Globus pallidus (tissue), 1 donor: ENCODE measurements around the gene TMEFF2.
A peak's percentile ranks its signal among the peaks of the same experiment; 100 is the strongest.
"Not testable (repeated sequence)": the region's sequence is repeated elsewhere in the genome, so short reads cannot be mapped to it uniquely, and the experiment has no call there.

Source experiments
- DNase-seq: peaks from one replicate; pipeline ENCODE4 v3.0.0-alpha.2; 2015; ENCODE audit warnings: low spot score

Gene TMEFF2

GRCh38 chr2:191933307-191934105 is 261.2 kb downstream of the TMEFF2 start:
- no peak for DNase-seq

DNA sequence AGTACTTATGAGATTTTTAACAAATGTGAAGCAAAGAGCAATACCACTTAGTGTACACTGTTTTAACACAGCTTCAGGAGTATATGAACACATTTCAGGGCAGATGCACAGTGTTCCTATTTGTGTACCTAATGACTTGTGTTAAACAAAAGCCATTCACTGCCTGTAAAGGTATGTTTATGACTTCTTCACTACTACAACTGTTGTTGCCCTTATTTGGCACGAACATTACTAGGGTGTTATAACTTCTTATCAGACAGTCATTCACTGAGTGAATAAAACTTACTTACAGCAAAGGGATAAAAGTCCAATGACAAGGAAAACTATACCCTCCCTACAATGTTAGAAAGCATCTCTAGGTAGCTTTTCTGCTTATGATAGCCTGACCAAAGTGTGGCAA is 262.4 kb downstream of the TMEFF2 start:
- no peak for DNase-seq

DNA sequence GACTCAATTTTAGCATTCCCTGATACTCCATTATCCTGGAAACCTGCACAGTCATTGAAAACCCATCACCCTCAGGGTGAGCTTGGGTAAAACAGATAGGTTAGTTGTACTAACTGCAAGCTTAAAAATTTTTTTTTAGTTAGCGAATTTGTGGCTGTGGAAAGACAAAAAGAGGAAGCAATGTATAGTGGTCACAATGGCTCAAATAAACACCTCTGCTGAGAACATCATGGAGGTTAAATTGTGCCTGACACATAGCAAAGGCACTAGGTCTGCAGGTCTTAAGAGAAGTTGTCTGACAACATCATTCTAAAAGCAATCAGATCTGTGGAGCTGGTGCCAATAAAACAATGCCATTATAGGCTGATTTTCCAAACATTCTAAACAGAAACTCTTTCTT is 263.4 kb downstream of the TMEFF2 start:
- no peak for DNase-seq

GRCh38 chr2:191930205-191930604 is 264.5 kb downstream of the TMEFF2 start:
- no peak for DNase-seq

- DNase-seq = no peak
These were observed 265.4 kb downstream of the TMEFF2 start for GRCh38 chr2:191929288-191929687.

GRCh38 chr2:191927991-191928390 is 266.7 kb downstream of the TMEFF2 start:
- DNase-seq = no peak

DNA sequence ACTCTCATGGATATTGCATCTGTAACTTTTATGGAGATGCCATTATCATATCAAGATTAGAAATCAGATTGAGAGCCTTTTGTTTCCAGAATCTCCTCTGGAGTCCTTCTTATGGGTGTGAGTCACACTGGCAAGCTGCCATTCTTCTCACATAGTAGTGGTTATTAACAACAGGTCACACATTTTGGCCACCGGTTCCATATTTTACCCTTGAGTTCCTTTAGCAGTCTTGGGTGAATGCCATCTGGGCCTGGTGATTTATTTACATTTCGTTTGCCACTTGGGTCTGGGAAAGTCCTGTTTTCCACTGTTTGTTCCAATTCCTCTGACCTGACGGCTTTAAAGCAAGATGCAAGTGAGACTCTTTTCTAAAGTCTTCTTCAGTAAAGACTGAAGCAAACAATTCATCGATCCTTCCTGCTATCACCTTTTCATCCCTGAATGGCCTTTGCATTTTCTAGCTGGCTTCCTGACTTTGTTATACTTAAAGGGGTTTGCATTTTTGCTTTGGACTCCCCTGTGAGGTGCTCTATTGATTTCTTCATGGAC is 267.3 kb downstream of the TMEFF2 start:
- no peak for DNase-seq

DNA sequence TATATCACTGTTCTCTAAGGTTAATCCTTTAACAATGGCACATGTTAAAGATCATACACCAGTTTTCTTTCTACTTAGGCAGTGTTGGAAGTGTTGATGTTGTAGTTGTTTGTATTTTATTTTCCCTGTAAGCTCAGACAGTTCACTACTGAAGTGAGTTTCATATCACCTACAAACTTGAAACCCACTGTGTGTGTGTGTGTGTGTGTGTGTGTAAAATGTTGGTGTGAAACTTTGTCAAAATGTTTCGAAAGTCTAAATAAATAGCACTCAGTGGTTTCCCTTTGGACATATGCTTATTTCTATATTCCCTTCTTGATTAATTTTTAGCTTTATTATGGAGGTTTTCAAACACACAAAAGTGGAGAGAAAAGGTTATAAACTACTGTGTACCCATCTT is 268.1 kb downstream of the TMEFF2 start:
- DNase-seq = no peak

DNA sequence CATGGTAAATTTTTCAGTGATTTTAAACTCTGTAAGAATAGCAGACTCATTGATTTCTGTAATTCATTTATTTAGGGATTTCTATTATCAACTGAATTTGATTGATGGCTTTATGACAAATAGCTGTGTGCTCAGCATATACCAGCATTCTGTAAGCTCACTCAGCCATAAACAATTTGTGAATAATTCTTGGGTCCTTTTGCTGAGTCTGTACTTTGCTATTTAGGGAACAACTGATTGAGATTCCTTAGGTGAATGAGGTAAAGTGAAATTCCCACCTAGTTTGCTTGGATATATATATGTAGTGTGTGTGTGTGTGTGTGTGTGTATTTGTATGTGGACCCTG is 271.1 kb downstream of the TMEFF2 start:
- no peak for DNase-seq

DNA sequence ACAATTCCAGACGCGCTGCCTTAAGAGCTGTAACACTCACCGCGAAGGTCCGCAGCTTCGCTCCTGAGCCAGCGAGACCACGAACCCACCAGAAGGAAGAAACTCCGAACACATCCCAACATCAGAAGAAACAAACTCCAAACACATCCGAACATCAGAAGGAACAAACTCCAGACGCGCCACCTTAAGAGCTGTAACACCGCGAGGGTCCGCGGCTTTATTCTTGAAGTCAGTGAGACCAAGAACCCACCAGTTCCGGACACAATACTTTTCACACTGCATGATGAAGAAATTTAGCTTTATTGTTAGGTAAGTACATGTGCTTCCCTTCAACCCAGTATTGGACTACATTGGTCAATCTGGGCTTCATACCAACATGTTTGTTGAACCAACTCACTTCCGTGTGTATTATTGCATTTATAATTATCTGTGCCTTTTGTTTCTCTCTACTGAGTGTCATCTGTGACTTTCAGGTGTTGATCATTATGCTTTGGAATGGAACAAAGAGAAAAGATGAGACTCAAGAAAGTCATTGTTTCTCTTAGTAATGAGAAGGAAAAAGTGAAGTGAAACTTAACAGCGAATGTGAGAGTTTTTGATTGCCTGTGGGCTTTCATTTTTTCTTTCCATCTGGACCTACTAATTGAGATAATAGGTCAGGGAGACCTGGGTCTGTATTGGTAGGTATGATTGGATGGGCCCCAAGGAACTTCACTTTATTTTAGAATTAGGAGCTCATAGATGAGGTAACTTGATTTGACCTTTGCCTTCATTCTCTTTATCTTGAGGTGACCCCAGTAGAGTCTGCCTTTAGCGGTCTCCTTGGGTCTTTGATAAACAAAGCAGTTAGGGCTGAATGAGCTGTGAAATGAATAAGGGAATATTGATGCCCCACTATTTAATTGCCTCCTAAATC is 271.7 kb downstream of the TMEFF2 start:
- no peak for DNase-seq

DNA sequence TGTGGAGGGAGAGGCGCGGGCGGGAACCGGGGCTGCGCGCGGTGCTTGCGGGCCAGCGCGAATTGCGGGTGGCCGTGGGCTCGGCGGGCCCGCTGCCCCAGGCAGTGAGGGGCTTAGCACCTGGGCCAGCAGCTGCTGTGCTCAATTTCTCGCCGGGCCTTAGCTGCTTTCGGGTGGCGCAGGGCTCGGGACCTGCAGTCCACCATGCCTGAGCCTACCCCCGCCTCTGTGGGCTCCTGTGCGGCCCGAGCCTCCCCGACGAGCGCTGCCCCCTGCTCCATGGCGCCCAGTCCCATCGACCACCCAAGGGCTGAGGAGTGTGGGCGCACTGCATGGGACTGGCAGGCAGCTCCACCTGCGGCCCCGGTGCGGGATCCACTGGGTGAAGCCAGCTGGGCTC is 273.1 kb downstream of the TMEFF2 start:
- DNase-seq = not testable (repeated sequence)

DNA sequence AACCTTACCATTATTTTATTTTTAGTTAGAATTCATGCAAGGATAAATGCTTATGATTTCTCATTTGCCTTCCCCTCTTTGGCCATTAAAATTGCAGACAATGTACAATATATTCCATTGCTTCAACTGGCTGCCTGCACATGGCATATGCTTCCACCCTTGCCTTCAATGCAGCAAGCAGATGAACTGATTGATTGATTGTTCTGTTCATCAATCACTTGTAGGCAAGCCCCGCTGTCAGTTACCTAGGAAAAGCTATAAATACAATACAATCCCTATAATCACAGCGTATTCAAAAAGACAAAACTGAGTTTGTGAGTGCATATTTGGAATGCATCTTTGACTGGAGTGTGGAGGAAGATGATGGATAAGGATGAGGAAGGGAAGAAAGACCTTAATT is 274.2 kb downstream of the TMEFF2 start:
- DNase-seq = no peak

DNA sequence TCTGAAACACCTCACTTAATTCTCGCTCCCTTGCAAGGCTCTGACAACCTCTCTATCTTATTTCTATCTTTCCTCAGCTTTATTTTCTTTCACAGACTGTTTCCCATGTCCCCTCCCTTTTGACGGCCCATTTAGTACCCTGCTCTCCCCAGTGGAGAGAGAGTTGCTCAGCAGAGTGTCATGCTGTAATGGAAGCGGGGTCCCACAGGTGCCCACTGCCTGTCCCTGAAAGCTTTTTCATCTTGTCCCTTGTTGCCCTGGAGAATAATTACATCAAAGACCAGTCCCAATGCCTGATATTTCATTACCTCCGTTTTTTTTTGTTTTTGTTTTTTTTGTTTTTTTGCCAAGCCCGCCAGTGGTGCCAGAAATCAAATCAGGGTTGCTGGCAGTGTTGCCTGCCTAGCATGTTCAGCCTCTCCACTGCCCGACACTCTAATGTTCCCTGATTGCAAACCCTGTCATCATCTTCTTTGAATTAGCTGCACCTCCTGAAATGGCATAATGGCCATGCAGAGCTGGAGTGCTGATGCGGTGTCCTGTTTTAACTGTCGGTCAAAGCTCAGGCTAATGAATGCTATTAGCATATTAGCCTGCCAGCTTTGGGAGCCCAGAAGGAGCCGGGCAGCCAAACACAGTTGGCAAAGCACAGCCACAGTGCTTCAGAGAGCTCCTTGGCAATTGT is 276.6 kb downstream of the TMEFF2 start:
- DNase-seq = peak; percentile 7

DNA sequence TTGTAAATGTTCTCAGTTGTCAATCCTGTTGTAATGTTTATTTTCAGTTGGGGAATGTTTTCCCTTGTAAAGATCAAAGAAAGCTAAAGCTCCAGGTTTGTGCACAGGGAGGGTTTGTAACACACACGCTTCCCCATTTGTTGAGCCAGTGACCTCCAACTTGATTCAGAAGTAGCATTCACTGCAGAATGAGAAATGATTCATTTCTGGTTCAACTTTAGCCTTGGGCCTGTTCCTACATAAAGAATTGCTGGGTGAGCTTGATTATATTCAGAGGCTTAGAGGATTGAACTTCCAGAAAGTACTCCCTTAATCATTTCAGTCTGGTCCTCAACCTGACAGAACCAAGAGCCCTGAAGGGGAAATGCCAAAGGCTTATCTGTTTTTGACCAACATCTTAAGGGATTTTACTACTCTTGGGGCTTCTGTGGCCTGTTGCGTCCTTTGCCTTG is 277.3 kb downstream of the TMEFF2 start:
- DNase-seq = no peak

DNA sequence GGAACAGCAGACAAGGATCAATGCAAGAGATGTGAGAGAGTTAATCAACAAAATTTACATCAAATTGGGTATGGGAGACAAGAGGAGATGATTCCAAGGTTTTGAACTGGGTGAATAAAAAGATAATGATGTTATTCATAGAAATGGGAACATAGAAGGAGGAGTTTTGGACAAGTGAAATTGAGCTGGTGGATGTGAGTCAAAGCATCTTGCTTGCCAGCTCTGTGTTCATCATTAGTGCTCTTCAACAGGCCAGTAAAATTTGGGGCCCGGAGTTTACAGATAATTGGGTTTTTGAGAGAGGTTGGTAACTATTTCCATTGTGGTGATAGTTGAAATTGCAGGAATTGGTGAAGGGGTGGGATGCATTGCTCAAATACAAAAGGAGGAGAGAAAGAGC is 277.9 kb downstream of the TMEFF2 start:
- no peak for DNase-seq

GRCh38 chr2:191915750-191916149 is 279.0 kb downstream of the TMEFF2 start:
- DNase-seq = no peak

DNA sequence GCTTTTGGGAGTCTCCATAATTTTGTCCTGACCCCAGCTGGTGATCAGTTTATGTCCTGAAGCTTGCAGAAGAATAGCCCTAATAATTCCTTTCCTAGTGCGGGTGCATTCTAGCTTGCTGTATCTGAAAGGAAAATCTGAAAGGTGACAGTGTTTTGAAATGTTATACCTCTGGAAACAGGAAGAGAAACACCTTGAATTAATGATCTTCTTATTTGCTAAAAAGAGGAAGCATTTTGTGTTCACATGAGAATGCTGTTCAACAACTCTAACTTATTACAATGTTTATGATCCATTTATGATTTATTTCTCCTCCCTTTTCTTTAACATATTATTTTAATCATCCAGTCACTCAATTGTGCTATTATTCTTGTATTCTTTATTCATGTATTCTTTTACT is 280.9 kb downstream of the TMEFF2 start:
- DNase-seq = no peak

DNA sequence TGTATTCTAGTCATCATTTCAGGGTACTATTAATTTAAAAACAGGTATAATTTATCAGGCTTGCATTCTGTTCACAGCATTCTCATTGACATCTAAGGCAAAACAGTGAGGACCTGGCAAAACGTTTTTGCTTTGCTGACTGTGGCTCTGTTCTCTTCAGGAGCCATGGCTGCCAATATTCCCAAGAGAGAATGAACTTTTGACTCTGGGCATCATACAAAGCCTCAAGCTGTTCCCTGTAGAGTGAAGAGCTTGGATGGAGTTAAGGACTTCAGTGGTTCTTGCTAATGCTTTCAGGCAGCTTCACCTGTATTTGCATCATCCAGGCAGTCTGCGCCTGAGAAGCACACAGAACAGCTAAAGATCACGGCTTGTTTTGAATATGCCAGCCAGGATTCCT is 282.0 kb downstream of the TMEFF2 start:
- no peak for DNase-seq

DNA sequence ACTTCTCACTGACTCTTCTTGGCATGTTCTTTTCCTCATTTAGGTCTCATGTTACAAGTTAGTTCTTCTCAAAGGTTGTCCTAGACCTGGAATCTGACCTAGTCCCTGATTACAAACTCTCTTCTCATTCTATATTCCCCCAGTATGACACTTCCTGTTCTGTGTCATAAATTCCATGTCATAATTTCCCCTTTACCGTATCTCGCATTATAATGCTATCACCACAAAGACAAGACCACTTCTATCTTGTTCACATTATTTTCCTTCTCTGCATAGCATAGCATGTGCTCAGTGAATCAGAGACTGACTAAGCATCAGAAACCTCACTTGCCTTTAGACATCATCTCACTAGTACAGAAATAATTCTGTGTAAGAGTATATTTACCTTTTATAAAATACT is 284.2 kb downstream of the TMEFF2 start:
- no peak for DNase-seq

DNA sequence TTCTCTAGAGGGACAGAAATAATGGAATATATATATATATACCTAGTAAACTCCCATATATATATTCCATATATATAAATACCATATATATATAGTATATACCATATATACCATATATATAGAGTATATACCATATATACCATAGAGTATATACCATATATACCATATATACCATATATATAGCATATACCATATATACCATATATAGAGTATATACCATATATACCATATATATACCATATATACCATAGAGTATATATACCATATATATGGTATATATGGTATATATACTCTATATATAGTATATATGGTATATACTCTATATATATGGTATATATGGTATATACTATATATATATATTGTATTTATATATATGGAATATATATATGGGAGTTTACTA is 285.9 kb downstream of the TMEFF2 start:
- no peak for DNase-seq

DNA sequence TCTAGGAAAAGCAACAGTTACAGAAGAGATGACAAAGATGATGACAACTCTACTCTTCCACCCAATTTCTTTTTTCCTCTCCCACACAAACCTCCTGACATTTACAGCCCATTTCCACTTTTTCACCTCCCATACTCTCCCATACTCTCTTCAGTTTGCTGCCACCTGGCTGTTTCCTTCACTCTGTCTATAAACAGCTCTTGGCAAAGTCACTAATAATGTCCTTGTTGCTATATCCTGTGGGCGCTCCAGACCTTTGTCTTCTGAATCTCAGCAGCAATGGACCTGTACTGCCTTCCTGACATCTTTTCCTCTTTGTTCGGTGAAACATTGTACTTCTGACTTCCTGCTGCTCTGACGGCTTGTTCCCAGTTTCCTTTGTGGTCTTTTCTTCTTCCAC is 287.2 kb downstream of the TMEFF2 start:
- DNase-seq = no peak

DNA sequence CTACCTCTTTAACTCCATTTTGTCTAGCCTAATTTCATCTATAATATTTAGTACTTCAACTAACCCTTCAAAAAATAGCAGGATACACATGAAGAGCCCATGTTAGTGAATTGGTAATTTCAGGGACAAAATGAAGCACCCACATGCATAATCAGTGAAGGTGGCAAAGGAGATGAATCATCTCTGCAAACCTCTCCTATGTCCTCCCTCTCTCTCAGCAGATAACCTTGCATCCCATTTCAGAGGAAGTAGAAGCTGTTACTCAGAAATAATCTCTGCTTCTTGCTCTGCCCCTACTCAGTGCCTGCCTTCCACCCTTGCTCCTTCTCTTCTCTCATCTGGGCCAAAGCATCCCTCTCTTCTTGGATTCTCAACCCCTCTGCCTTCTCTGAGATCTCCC is 287.6 kb downstream of the TMEFF2 start:
- no peak for DNase-seq
